CD4-positive, alpha-beta T cell treated with Interleukin-15 for 4 hours (primary cell): ENCODE measurements around the gene ZNF230.

Experiments
- DNase-seq: peaks from one replicate; pipeline ENCODE4 v3.0.0-alpha.2; 2020; ENCODE audit warnings: low spot score

ZNF230 gene

DNA sequence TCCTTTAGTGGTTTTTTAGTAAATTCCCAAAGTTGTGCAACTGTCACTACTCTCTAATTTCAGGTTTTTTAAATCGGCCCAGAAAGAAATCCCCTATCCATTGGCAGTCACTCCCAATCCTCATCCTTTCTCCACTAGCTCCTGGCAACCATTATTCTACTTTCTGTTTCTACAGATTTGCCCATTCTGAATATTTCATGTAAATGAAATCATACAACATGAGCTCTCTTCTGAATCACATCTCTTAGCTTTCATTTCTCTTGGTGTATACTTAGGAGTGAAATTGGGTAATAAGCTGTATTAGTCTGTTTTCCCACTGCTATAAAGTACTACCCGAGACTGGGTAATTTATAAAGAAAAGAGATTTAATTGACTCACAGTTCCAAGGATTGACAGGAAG is 39.4 kb downstream of the ZNF230 start:
- DNase-seq = no peak

- no peak for DNase-seq
Measured at GRCh38 chr19:44050740-44051649, 48.2 kb downstream of the ZNF230 start.

DNA sequence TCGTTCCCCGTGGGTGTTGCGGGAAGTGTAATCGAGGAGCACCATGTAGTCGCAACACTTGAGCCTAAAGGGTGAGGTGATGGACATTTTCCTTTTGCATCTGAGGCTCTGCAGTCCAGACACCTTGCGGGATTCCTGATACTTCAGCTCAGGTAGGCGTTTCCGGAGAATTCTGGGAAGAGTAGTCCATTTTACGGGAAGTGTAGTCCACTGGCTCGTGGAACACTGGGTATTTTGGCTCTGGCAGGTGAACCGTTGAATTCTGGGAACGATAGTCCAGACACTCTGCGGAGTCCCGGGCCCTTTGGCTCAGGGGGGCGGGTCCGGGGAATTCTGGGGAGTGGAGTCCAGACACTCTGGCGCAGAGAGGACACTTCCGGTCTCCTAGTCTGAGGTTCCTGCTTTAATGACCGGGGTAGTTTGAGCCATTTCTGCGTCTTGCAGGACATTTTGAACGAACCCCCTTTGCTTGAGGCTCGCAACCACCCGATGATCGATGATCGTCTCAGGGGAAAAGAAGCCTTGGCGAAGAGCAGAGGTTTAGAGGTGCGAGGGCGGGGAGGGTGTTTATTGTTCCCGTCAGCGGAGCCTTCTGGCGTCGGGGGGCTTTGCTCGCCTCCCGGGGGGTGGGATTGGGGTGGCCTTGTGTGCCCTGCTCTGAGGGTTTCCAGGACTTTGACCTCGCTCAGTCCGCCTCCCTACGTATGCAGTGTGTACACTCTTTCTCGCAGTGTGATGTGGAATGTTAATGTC is 49.1 kb downstream of the ZNF230 start, which contains the start of gene ZNF223:
Gene ZNF223 (plus strand): TSS at position 387 of the 753 bp plus-strand sequence. CDS start 3,141 bp downstream, outside the sequence.
- peak; percentile 78 for DNase-seq

GRCh38 chr19:44055870-44056269 is 53.1 kb downstream of the ZNF230 start:
- DNase-seq = no peak

GRCh38 chr19:44059229-44059628 is 56.5 kb downstream of the ZNF230 start:
- no peak for DNase-seq

- no peak for DNase-seq
Measured at GRCh38 chr19:44061038-44061437, 58.3 kb downstream of the ZNF230 start.
